ENCODE data around the gene ACACB. TPM values are rescaled to one million over a fixed set of nuclear protein-coding genes. Genes with fewer than 3 reads are reported as not detected.

The ACACB gene
- total RNA-seq, 2 experiments from 2014 or later, result 9.7 to 12.2 TPM

DNA sequence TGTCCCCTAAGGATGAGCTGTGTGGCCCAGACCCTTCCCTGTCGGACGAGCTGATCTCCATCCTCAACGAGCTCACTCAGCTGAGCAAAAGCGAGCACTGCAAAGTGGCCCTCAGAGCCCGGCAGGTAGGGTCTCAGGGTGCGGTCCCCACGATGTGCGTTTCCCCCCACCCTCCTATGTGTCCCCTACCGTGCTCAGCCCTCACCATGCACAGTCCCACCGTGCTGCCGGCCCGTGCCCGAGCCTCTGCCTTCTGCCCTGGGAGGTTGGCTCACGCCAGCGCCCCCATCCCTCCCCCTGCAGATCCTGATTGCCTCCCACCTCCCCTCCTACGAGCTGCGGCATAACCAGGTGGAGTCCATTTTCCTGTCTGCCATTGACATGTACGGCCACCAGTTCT is 106.1 kb downstream of the ACACB start:
- POLR2A ChIA-PET, result no interaction called here
- Mint-ChIP-seq H3K36me3 (ENCODE audit: low read depth) (no peaks in the 10 kb centered on the region), H3K4me3 (no peak overlapping the region), H3K27ac (no peak overlapping the region), H3K9me3 (no peaks in the 10 kb centered on the region), H3K4me1 (no peaks in the 10 kb centered on the region), H3K27me3 (no peaks in the 10 kb centered on the region)
- CTCF ChIA-PET, result no interaction called here
- DNase-seq, result no peak

DNA sequence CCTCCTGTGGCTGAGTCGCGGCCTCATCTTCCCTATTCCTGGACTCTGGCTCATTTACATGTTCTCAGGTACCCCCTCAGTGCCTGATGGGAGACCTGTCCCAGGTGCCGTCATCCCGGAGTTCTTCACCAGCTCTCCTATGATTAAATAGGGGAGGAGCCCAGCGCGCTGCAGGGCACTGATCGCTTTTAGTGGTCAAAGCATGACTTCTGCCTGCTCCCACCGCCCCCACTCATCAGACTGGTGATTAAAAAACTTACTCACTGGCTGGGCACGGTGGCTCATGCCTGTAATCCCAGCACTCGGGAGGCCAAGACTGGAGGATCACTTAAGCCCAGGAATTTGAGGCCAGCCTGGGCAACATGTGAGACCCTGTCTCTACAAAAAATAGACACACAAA is 106.8 kb downstream of the ACACB start:
- H3K9me3 Mint-ChIP-seq, result no peaks in the 10 kb centered on the region
- POLR2A ChIA-PET, result no interaction called here
- H3K27ac Mint-ChIP-seq, result no peak overlapping the region
- H3K4me3 Mint-ChIP-seq, result no peak overlapping the region
- CTCF ChIA-PET, result no interaction called here
- no peaks in the 10 kb centered on the region for H3K36me3 Mint-ChIP-seq (ENCODE audit: low read depth)
- no peaks in the 10 kb centered on the region for H3K27me3 Mint-ChIP-seq
- DNase-seq, result no peak
- no peaks in the 10 kb centered on the region for H3K4me1 Mint-ChIP-seq

DNA sequence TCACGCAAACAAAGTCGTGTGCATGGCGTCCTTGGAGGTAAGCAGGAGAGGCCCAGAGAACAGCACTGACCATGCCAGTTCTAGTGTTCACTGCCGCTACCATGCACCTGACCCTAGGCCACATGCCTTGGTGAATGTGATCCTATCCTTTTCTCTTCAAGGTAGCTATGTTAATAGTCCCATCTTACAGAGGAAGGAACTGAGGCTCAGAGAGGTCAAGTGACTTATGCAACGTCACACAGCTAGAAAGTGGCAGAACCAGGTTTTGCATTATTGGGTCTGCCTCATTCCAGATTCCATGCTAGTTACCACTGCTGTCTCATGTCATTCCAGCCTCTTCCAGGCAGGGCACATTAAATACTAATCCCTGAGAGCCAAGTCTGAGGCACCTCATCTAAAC is 107.5 kb downstream of the ACACB start:
- no peaks in the 10 kb centered on the region for H3K27me3 Mint-ChIP-seq
- no peak for DNase-seq
- H3K4me1 Mint-ChIP-seq, result no peaks in the 10 kb centered on the region
- no peak overlapping the region for H3K4me3 Mint-ChIP-seq
- ChIA-PET POLR2A (no interaction called here), CTCF (interaction anchor here (0.6 kb wide), 1 partner anchor 15 kb away, joined by 3 read pairs; no protein-coding TSS in a partner anchor)
- H3K9me3 Mint-ChIP-seq, result no peaks in the 10 kb centered on the region
- H3K27ac Mint-ChIP-seq, result no peak overlapping the region
- H3K36me3 Mint-ChIP-seq (ENCODE audit: low read depth), result no peaks in the 10 kb centered on the region

DNA sequence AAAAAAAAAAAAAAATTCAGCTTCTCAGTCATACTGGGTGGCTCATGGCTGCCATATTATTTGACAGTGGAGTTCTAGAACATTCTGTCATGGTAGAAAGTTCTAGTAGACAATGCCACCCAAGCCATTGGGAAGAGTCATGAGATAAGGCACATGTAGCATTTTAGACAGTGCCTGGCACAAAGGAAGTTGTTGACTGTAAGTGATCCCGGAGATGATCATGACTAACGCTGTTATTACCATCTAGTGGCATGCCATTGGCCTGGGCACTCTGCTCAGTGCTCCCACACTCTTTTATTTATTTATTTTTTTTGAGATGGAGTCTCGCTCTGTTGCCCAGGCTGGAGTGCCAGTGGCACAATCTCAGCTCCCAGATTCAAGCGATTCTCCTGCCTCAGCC is 112.3 kb downstream of the ACACB start:
- H3K36me3 Mint-ChIP-seq (ENCODE audit: low read depth), result no peaks in the 10 kb centered on the region
- H3K27ac Mint-ChIP-seq, result no peak overlapping the region
- ChIA-PET POLR2A (no interaction called here), CTCF (no interaction called here)
- H3K4me1 Mint-ChIP-seq, result no peaks in the 10 kb centered on the region
- no peaks in the 10 kb centered on the region for H3K9me3 Mint-ChIP-seq
- no peaks in the 10 kb centered on the region for H3K27me3 Mint-ChIP-seq
- H3K4me3 Mint-ChIP-seq, result no peak overlapping the region
- no peak for DNase-seq

DNA sequence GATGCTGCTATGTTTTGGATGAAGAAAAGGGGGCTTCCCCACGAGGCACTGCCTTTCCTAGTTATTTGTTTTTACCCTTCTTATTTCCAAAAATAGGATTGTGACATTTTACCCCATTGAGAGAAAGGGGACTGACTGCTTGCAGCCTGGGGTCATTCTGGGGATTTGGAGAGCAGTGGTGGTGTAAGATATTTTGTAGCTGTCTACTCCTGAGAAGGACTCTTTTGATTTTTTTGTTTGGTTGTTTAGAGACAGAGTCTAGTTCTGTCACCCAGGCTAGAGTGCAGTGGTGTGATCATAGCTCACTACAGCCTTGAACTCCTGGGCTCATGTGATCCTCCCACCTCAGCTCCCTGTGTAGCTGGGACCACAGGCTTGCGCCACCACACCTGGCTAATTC is 113.8 kb downstream of the ACACB start:
- Mint-ChIP-seq H3K27ac (no peak overlapping the region), H3K27me3 (no peaks in the 10 kb centered on the region), H3K4me1 (no peaks in the 10 kb centered on the region), H3K9me3 (no peaks in the 10 kb centered on the region), H3K36me3 (ENCODE audit: low read depth) (no peaks in the 10 kb centered on the region), H3K4me3 (no peak overlapping the region)
- POLR2A ChIA-PET, result no interaction called here
- CTCF ChIA-PET, result no interaction called here
- no peak for DNase-seq

DNA sequence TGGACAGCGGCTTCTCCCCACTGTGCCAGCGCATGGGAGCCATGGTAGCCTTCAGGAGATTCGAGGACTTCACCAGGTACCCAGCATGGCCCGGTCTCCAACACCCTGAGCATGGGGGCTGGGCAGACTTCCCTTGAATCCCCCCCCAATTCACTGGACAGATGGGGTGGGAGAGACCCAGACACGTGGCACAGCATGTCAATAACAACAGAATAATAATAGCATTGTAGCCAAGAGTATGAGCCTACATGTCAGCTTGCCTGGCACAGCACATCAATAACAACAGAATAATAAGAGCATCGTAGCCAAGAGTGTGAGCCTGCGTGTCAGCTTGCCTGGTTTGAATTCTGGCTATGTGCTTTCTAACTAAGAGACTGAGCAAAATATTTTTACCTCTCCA is 116.3 kb downstream of the ACACB start:
- Mint-ChIP-seq H3K4me3 (no peak overlapping the region), H3K36me3 (ENCODE audit: low read depth) (peaks cover 3% of the 10 kb centered on the region), H3K27ac (no peak overlapping the region), H3K27me3 (no peaks in the 10 kb centered on the region), H3K9me3 (no peaks in the 10 kb centered on the region), H3K4me1 (no peaks in the 10 kb centered on the region)
- CTCF ChIA-PET, result no interaction called here
- POLR2A ChIA-PET, result no interaction called here
- DNase-seq, result no peak

DNA sequence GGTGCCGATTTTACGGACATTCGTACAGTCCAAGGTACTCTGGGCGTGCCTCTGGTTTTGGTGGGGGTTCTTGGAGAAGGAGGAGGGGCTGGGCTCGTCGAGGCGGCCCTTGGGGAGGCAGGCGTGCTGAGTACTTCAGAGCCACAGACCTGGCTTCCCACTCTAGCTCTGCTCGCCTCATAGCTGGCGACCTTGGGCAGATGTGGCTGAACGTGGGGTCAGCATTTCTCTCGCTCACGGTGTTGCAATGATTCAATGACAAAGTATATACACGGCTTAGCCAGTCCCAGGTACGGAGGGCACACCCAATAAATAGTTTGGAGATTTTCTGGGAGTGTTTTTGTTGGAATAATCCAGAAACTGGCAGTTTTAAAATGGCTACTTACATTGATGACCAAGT is 117.6 kb downstream of the ACACB start:
- H3K36me3 Mint-ChIP-seq (ENCODE audit: low read depth), result peaks cover 3% of the 10 kb centered on the region
- H3K27ac Mint-ChIP-seq, result no peak overlapping the region
- no peaks in the 10 kb centered on the region for H3K9me3 Mint-ChIP-seq
- ChIA-PET POLR2A (no interaction called here), CTCF (no interaction called here)
- no peak overlapping the region for H3K4me3 Mint-ChIP-seq
- no peaks in the 10 kb centered on the region for H3K27me3 Mint-ChIP-seq
- no peak for DNase-seq
- no peaks in the 10 kb centered on the region for H3K4me1 Mint-ChIP-seq

DNA sequence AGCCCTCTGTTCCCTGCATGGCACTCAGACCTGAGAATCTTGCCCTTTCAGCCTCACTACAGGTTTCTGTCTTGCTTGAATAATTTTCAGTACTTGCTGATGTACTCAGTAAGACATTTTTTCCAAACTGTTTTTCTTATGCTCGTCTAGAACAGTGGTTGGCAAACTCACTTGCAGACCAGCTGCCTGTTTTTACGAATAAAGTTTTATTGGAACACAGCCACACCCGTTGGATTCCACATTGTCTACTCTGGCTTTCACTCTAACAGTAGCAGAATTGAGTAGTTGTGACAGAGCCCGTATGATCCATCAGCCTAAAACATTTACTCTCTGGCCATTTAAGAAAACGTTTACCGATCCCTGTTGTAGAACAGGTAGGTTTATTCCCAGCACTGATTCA is 119.9 kb downstream of the ACACB start:
- ChIA-PET CTCF (no interaction called here), POLR2A (no interaction called here)
- H3K4me1 Mint-ChIP-seq, result no peaks in the 10 kb centered on the region
- no peak for DNase-seq
- H3K36me3 Mint-ChIP-seq (ENCODE audit: low read depth), result peaks cover 5% of the 10 kb centered on the region
- H3K9me3 Mint-ChIP-seq, result no peaks in the 10 kb centered on the region
- no peak overlapping the region for H3K27ac Mint-ChIP-seq
- H3K27me3 Mint-ChIP-seq, result no peaks in the 10 kb centered on the region
- no peak overlapping the region for H3K4me3 Mint-ChIP-seq

DNA sequence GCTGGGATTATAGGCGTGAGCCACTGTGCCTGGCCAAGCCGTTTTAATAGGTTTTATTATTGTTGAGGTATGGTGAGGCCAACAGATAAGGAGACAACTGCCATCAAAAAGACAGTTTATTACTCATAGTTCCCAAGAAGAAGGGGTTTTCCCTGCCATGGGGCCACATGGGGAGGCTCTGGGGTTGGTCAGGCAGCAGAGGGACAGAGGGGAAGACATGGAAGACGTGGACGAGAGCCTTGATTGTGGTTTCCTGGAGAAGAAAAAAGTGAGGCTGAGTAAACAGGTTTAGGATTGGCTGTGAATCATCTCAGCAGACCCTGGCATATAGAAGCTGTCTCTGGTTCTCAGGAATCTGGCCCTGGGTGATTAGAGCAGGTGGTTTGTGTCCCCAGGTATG is 122.8 kb downstream of the ACACB start:
- Mint-ChIP-seq H3K36me3 (ENCODE audit: low read depth) (peaks cover 13% of the 10 kb centered on the region), H3K27me3 (no peaks in the 10 kb centered on the region), H3K9me3 (no peaks in the 10 kb centered on the region), H3K4me1 (no peaks in the 10 kb centered on the region), H3K27ac (no peak overlapping the region), H3K4me3 (no peak overlapping the region)
- POLR2A ChIA-PET, result no interaction called here
- no peak for DNase-seq
- CTCF ChIA-PET, result no interaction called here

DNA sequence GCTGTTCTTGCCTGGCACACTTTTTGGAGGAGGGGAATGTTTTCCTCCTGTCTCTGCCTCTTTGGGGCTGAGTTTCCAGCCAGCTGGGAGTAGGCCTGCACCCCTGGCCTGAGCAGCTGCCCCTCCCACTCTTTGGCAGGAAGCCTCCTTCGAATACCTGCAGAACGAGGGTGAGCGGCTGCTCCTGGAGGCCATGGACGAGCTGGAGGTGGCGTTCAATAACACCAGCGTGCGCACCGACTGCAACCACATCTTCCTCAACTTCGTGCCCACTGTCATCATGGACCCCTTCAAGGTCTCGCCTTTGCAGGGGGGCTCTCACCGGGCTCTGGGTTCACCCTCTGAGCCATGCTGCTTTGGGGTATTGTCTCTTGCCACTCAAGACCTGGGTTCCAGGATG is 123.3 kb downstream of the ACACB start:
- H3K4me1 Mint-ChIP-seq, result no peaks in the 10 kb centered on the region
- CTCF ChIA-PET, result no interaction called here
- POLR2A ChIA-PET, result no interaction called here
- DNase-seq, result no peak
- no peak overlapping the region for H3K27ac Mint-ChIP-seq
- peaks cover 13% of the 10 kb centered on the region for H3K36me3 Mint-ChIP-seq (ENCODE audit: low read depth)
- H3K27me3 Mint-ChIP-seq, result no peaks in the 10 kb centered on the region
- H3K9me3 Mint-ChIP-seq, result no peaks in the 10 kb centered on the region
- H3K4me3 Mint-ChIP-seq, result no peak overlapping the region

DNA sequence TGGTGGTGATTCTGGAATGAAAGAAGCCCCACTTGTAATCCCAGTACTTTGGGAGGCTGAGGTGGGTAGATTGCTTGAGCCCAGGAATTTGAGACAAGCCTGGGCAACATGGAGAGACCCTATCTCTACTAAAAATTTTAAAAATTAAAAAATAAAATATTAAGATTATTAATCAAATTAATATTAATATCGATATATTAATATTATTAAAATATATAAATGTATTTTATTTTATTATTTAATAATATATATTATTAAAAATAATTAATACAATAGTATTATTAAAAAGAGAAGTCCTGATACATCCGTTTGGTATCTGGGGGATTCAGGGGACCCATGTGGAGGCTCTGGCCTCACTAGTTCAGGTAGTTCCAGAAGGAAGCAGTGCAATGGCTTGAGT is 124.0 kb downstream of the ACACB start:
- no peaks in the 10 kb centered on the region for H3K4me1 Mint-ChIP-seq
- CTCF ChIA-PET, result no interaction called here
- no peaks in the 10 kb centered on the region for H3K27me3 Mint-ChIP-seq
- POLR2A ChIA-PET, result no interaction called here
- DNase-seq, result no peak
- peaks cover 13% of the 10 kb centered on the region for H3K36me3 Mint-ChIP-seq (ENCODE audit: low read depth)
- no peak overlapping the region for H3K27ac Mint-ChIP-seq
- H3K9me3 Mint-ChIP-seq, result no peaks in the 10 kb centered on the region
- H3K4me3 Mint-ChIP-seq, result no peak overlapping the region

DNA sequence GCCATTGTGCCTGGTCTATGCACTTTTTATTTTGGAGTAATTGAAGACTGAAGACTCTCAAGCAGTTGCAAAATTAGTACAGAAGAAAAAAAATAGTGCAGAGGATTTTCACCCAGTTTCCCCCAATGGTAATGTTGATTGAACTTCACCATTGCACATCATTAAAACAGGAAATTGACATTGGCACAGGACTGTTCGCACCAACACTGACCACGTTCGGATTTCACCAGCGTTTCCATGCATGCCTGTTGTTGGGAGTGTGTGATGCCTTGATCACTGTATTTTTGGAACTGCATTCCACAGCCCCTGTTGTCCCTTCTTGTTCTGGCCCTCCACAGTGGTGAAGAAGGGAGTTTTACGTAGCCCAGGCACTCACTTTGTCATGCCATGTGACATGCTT is 125.5 kb downstream of the ACACB start:
- H3K4me3 Mint-ChIP-seq, result no peak overlapping the region
- ChIA-PET CTCF (no interaction called here), POLR2A (no interaction called here)
- no peaks in the 10 kb centered on the region for H3K27me3 Mint-ChIP-seq
- no peak for DNase-seq
- peaks cover 13% of the 10 kb centered on the region for H3K36me3 Mint-ChIP-seq (ENCODE audit: low read depth)
- no peaks in the 10 kb centered on the region for H3K9me3 Mint-ChIP-seq
- no peak overlapping the region for H3K27ac Mint-ChIP-seq
- H3K4me1 Mint-ChIP-seq, result no peaks in the 10 kb centered on the region

DNA sequence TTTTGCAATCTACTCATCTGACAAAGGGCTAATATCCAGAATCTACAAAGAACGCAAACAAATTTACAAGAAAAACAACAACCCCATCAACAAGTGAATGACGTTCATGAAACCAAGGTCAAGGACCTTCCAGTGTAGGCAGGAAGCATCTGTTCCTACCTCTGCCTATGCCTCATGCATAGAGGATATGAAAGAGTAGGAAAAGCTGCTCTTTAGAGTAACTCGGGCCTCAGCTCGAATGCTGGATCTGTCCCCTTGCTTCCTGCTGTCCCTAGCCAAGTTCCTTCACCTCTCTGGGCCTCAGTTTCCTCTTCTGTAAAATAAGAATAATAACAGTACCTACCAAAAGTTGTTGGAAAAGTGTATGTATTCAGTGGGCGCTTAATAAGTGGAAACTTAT is 127.7 kb downstream of the ACACB start:
- peaks cover 10% of the 10 kb centered on the region for H3K36me3 Mint-ChIP-seq (ENCODE audit: low read depth)
- H3K4me1 Mint-ChIP-seq, result no peaks in the 10 kb centered on the region
- no peak overlapping the region for H3K4me3 Mint-ChIP-seq
- no peak overlapping the region for H3K27ac Mint-ChIP-seq
- ChIA-PET CTCF (no interaction called here), POLR2A (interaction anchor here (0.5 kb wide), 1 partner anchor 18 kb away, joined by 3 read pairs; no protein-coding TSS in a partner anchor)
- no peaks in the 10 kb centered on the region for H3K27me3 Mint-ChIP-seq
- no peak for DNase-seq
- H3K9me3 Mint-ChIP-seq, result no peaks in the 10 kb centered on the region

DNA sequence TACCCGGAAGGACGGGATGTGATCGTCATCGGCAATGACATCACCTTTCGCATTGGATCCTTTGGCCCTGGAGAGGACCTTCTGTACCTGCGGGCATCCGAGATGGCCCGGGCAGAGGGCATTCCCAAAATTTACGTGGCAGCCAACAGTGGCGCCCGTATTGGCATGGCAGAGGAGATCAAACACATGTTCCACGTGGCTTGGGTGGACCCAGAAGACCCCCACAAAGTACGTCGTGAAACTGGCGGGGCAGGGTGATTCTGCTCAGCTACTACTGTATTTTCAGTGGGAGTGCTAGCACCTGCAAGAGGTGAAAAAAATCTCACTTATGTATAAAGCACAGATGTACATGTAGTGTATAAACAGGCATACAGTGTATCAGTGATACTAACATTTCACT is 129.8 kb downstream of the ACACB start:
- peaks cover 9% of the 10 kb centered on the region for H3K4me1 Mint-ChIP-seq
- POLR2A ChIA-PET, result no interaction called here
- no peak overlapping the region for H3K4me3 Mint-ChIP-seq
- H3K27ac Mint-ChIP-seq, result no peak overlapping the region
- CTCF ChIA-PET, result no interaction called here
- peaks cover 8% of the 10 kb centered on the region for H3K36me3 Mint-ChIP-seq (ENCODE audit: low read depth)
- H3K27me3 Mint-ChIP-seq, result no peaks in the 10 kb centered on the region
- no peak for DNase-seq
- no peaks in the 10 kb centered on the region for H3K9me3 Mint-ChIP-seq

Data from activated CD4-positive, alpha-beta memory T cell treated with anti-CD3 and anti-CD28 coated beads, Interleukin-2, amount 10 ng/mL, durations not matched to agents 7 days and 5 days (primary cell).